RPMI8226 (cell line): ENCODE results near the gene CYP2C8.
"Not testable (repeated sequence)": the region's sequence is repeated elsewhere in the genome, so short reads cannot be mapped to it uniquely, and the experiment has no call there.

ENCODE experiments used
- DNase-seq: peaks from one replicate; pipeline ENCODE4 v3.0.0-alpha.2; 2015

CYP2C8 gene

DNA sequence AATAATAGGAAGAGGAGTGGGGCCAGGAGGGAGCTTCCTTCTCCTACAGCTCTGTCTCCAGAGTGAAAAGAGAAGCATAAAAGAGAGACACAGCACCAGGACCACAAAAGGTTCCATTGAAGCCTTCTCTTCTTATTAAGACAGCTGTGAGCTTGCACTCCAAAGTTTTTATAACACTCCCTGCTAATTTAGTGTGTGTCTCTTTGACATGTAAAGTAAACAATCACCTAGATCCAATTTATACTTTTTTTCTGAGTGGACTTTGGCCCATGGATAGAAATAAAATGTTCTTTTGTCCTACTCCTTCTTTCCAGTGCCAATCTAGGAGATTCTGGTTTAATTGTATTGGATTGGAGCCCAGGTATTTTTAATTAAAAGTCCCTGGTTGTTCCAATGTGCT is at the start of gene CYP2C8:
TSS of gene CYP2C8 (minus strand) at position 212 of the 400 bp plus-strand sequence. CDS start at position 117, 95 bp downstream.
- no peak for DNase-seq

GRCh38 chr10:95116869-95117269 is 47.6 kb upstream of the CYP2C8 start:
- no peak for DNase-seq

DNA sequence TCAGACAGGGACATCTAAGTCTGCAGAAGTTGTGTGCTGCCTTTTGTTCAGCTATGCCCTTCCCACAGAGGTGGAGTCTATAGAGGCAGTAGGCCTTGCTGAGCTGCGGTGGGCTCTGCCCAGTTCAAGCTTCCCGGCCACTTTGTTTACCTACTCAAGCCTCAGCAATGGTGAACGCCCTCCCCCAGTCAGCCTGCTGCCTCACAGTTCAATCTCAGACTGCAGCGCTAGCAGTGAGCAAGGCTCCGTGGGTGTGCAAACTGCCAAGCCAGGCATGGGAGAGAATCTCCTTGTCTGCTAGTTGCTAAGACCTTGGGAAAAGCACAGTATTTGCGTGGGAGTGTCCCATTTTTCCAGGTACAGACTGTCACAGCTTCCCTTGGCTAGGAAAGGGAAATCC is 41.5 kb upstream of the CYP2C8 start:
- not testable (repeated sequence) for DNase-seq

- DNase-seq = no peak
These were observed 28.5 kb upstream of the CYP2C8 start for GRCh38 chr10:95097805-95098204.

- no peak for DNase-seq
These were observed 26.8 kb upstream of the CYP2C8 start for GRCh38 chr10:95096143-95096542.

DNA sequence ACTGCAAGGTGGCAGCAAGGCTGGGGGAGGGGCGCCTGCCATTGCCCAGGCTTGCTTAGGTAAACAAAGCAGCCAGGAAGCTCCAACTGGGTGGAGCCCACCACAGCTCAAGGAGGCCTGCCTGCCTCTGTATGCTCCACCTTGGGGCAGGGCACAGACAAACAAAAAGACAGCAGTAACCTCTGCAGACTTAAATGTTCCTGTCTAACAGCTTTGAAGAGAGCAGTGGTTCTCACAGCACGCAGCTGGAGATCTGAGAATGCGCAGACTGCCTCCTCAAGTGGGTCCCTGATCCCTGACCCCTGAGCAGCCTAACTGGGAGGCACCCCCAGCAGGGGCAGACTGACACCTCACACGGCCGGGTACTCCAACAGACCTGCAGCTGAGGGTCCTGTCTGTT is 10.3 kb upstream of the CYP2C8 start:
- not testable (repeated sequence) for DNase-seq

DNA sequence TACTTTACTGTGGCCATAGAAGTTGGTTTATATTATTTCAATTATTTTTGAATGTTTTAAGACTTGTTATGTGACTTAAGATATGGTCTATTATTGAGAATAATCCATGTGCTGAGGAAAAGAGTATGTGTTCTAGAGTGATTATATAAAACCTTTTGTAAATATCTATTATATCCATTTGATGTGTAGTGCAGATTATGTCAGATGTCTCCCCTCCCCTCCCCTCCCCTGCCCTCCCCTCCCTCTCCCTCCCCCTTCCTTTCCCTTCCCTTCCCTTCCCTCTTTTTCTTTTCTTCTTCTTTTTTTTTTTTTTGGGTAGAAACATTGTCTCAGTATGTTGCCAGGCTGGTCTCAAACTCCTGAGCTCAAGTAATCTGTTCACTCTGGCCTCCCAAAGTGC is 8.3 kb upstream of the CYP2C8 start:
- no peak for DNase-seq

- no peak for DNase-seq
These were observed 1.9 kb upstream of the CYP2C8 start for GRCh38 chr10:95071107-95071660.

- DNase-seq = not testable (repeated sequence)
These were observed 5.2 kb downstream of the CYP2C8 start for GRCh38 chr10:95064125-95064524.

DNA sequence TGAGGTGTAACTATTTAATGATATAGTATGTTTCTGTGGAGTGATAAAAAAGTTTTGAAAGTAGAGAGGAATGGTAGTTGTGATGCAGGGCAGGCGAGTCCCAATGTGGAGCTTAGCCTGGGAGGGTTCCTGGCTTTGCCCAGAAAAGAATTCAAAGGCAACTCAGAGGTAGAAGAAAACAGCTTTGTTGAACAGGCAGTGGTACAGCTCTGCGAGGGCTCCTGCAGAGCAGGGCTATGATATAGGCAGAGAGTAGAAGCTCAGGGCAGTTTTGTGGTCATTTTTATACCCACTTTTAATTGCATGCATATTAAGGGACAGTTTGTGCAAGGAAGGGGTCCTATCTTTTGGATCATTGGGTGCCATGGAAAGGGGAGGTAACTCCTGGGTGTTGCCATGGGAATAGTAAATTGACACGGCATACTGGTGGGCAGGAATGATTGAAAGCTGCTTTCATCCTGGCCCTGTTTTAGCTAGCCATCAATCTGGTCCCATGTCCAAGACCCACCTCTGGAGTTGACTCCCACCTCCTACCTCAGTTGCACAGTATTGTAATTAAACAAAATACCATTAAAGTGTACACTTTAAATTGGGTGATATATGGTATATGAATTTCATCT is 12.4 kb downstream of the CYP2C8 start:
- DNase-seq = no peak

GRCh38 chr10:95049919-95050318 is 19.4 kb downstream of the CYP2C8 start:
- DNase-seq = no peak

- DNase-seq = no peak
These were observed 21.1 kb downstream of the CYP2C8 start for GRCh38 chr10:95048206-95048605.

DNA sequence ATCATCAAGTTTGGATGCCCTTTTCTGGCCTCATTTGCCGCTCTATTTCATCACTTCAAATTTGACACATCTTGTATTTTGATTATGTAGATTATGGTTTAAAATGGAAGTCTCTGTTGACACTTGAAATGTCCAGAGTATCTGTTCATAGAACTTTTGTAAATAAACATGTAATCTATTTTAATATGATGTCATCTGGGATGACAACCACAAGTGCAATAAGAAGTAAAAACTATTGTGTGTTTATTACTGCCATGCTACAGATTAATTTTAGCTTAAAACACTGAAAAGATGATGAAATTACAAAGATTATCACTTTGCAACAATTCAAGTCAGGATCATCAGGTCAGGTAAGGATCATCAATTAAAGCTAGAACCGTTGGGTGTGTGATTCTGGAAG is 30.0 kb downstream of the CYP2C8 start:
- DNase-seq = no peak

GRCh38 chr10:95035332-95036295 is 33.7 kb downstream of the CYP2C8 start:
- DNase-seq = no peak

DNA sequence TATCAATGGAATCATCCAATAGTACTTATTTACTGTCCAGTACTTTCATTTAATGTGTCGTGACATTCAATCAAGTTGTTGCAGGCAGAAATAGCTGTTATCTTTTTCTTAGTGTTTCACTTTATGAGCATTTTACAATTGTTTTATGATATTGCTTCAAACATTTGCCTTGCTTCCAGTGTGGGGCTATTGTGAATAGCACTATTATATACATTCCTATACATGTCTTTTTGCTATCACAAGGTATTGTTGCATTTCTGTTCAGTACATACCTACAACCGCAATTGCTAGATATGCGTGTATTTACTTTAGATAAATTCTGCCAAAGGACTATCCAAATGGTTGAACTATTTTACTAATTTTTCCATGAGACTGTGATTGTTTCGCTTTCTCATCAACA is 34.9 kb downstream of the CYP2C8 start:
- DNase-seq = no peak

DNA sequence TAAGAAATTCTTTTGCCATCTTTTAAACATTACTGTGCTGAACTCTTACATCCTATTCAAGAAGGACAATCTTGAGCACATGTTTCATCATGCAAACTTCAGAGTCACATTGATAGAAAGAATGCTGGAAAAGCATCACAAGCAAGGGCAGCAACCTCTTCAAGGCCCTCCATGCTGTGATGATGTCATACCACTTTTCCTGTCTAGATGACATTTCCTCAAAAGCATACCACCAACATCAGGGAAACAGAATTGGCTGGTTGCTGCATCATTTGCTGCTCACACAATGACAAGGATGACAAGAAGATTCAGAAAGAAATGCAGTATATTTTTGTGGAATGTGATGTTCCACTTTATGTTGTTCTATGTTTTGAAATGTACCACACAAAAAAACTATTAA is 37.6 kb downstream of the CYP2C8 start:
- no peak for DNase-seq

DNA sequence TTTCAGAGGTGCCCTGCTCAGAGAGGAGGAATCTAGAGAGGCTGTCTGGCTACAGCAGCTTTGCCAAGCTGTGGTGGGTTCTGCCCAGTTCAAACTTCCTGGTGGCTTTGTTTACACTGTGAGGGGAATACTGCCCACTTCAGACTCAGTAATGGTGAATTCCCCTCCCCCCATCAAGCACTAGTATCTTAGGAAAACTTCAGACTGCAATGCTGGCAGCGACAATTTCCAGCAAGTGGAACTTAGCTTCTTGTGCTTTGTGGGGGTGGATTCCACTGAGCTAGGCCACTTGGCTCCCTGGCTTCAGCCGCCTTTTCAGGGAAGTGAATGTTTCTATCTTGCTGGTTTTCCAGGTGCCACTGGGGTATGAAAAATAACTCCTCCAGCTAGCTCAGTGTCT is 42.8 kb downstream of the CYP2C8 start:
- no peak for DNase-seq

DNA sequence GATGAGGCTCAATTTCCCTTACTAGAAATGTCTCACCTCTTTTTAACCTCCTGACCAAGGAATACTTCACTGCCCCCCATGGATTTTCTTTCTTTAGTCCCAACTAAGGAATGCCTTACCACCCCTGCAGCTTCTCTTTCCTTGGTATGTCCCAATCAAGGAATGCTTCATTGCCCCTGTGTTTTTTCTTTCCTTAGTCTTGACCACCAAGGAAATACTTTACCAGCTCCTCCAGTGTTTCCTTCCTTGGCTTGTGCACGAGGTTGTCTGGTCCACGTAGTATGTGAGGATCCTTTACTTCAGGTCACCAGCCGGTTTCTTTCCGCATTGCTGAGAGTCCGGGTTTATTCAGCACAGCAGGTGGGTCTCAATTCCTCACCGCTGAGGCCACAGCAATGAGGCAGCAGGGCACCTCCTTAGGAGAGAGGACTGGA is 71.5 kb downstream of the CYP2C8 start:
- DNase-seq = no peak

DNA sequence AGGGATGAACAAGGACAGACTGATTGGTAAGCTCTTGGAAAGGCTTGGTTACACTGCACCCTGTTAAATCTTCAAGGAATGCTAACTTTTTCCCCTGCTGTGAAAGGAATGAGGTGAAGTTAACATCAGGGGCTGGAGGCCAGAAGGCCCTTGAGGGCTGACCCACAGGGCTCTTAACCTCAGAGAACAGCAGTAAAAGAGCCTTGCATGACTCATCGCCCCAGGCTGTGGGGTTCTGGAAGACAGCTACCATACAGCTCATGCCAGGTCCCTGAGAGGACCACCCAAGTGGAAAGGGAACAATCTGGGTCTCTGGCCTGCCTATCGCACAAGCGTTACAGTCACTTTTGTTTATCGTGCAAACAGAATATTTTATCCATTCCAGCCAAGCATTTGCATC is 76.5 kb downstream of the CYP2C8 start:
- DNase-seq = no peak

GRCh38 chr10:94991243-94991888 is 77.9 kb downstream of the CYP2C8 start:
- DNase-seq = no peak

DNA sequence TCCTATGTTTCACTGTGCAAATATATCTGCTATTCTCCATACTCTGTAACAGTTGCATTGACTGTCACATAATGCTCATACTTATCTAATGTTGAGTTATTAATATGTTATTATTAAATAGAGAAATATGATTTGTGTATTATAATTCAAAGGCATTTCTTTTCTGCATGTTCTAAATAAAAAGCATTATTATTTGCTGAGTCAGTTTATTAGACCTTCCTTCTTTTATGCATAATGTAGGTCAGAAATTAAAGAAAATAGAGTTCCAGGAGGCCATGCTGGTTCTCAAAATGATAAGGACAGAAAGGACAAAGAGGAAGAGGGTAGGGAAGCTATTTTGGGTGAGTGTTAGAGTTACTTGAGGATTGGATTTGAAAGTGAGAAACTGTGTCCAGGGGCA is 80.1 kb downstream of the CYP2C8 start:
- DNase-seq = no peak
